H9 (cell line): Measurements from ENCODE around the gene JAK1. TPM values are rescaled to one million over a fixed set of nuclear protein-coding genes. Genes with fewer than 3 reads are reported as not detected.

ENCODE experiments used
- DNase-seq: peaks from one replicate; pipeline ENCODE4 v3.0.0-alpha.2; 2017
- H2AFZ ChIP-seq: one replicate; pipeline ENCODE4 v1.6.1; 2013; ENCODE audit warnings: mild to moderate bottlenecking, low read length, control low read depth, moderate library complexity
- H2AK5ac ChIP-seq: 2 replicates; pipeline ENCODE4 v1.6.1; 2013; ENCODE audit warnings: low read length, control low read depth, mixed read lengths; ENCODE audit not compliant: insufficient read length
- H2BK120ac ChIP-seq: one replicate; pipeline ENCODE4 v1.6.1; 2013; ENCODE audit warnings: low read depth, mild to moderate bottlenecking, low read length, control low read depth, inconsistent platforms; ENCODE audit not compliant: poor library complexity, severe bottlenecking
- H2BK12ac ChIP-seq: 2 replicates; pipeline ENCODE4 v1.6.1; 2013; ENCODE audit warnings: low read length, control low read depth, mixed read lengths, low read depth; ENCODE audit not compliant: insufficient read length
- H2BK15ac ChIP-seq: 2 replicates; pipeline ENCODE4 v1.6.1; 2013; ENCODE audit warnings: low read depth, low read length, control low read depth
- H2BK20ac ChIP-seq: one replicate; pipeline ENCODE4 v1.6.1; 2013; ENCODE audit warnings: low read depth, mild to moderate bottlenecking, low read length, control low read depth, inconsistent platforms; ENCODE audit not compliant: poor library complexity, severe bottlenecking
- H2BK5ac ChIP-seq: 2 replicates; pipeline ENCODE4 v1.6.1; 2013; ENCODE audit warnings: low read length, control low read depth, mixed read lengths; ENCODE audit not compliant: insufficient read length
- H3K14ac ChIP-seq: 2 replicates; pipeline ENCODE4 v1.6.1; 2013; ENCODE audit warnings: low read length, control low read depth; ENCODE audit not compliant: insufficient read depth
- H3K18ac ChIP-seq: 2 replicates; pipeline ENCODE4 v1.6.1; 2013; ENCODE audit warnings: low read depth, mild to moderate bottlenecking, mixed read lengths, low read length, control low read depth; ENCODE audit not compliant: insufficient read length
- H3K23ac ChIP-seq: 2 replicates; pipeline ENCODE4 v1.6.1; 2013; ENCODE audit warnings: low read length, control low read depth, mixed read lengths, low read depth; ENCODE audit not compliant: insufficient read length
- H3K23me2 ChIP-seq: 2 replicates; pipeline ENCODE4 v1.6.1; 2013; ENCODE audit warnings: low read depth, mild to moderate bottlenecking, mixed read lengths, low read length, control low read depth; ENCODE audit not compliant: insufficient read length, poor library complexity, severe bottlenecking
- H3K27ac ChIP-seq: 2 replicates; pipeline ENCODE4 v1.5.1; 2013; ENCODE audit warnings: low read length, control low read depth, mixed read lengths, low read depth; ENCODE audit not compliant: insufficient read length
- H3K27me3 ChIP-seq: 2 replicates; pipeline ENCODE4 v1.6.1; 2013; ENCODE audit warnings: low read length, control low read depth, inconsistent platforms; ENCODE audit not compliant: insufficient read depth
- H3K4ac ChIP-seq: 2 replicates; pipeline ENCODE4 v1.6.1; 2013; ENCODE audit warnings: low read depth, mild to moderate bottlenecking, control low read depth, inconsistent platforms, low read length, moderate library complexity
- H3K4me1 ChIP-seq: 2 replicates; pipeline ENCODE4 v1.6.1; 2013; ENCODE audit warnings: low read length, control low read depth, inconsistent platforms; ENCODE audit not compliant: insufficient read depth
- H3K4me2 ChIP-seq: 2 replicates; pipeline ENCODE4 v1.6.1; 2013; ENCODE audit warnings: low read length, control low read depth, mixed read lengths; ENCODE audit not compliant: insufficient read length, insufficient read depth
- H3K56ac ChIP-seq: 2 replicates; pipeline ENCODE4 v1.6.1; 2013; ENCODE audit warnings: low read depth, mild to moderate bottlenecking, mixed read lengths, low read length, control low read depth; ENCODE audit not compliant: insufficient read length
- H3K79me1 ChIP-seq: 2 replicates; pipeline ENCODE4 v1.6.1; 2013; ENCODE audit warnings: low read depth, mild to moderate bottlenecking, moderate library complexity, low read length, control low read depth, inconsistent platforms; ENCODE audit not compliant: insufficient read depth, poor library complexity, severe bottlenecking
- H3K79me2 ChIP-seq: 2 replicates; pipeline ENCODE4 v1.6.1; 2013; ENCODE audit warnings: low read length, control low read depth, inconsistent platforms; ENCODE audit not compliant: insufficient read depth
- H3K9ac ChIP-seq: 2 replicates; pipeline ENCODE4 v1.6.1; 2013; ENCODE audit warnings: low read length, control low read depth, mixed read lengths; ENCODE audit not compliant: insufficient read length; ENCODE audit errors: extremely low read depth
- H3K9me3 ChIP-seq: one replicate; pipeline ENCODE4 v1.6.1; 2013; ENCODE audit warnings: low read depth, low read length, inconsistent platforms; ENCODE audit not compliant: control insufficient read depth
- H3T11ph ChIP-seq: one replicate; pipeline ENCODE4 v1.6.1; 2013; ENCODE audit warnings: mild to moderate bottlenecking, low read length, control low read depth, inconsistent platforms
- H4K20me1 ChIP-seq: one replicate; pipeline ENCODE4 v1.6.1; 2013; ENCODE audit not compliant: control insufficient read depth, insufficient read length, insufficient read depth
- H4K5ac ChIP-seq: 2 replicates; pipeline ENCODE4 v1.6.1; 2013; ENCODE audit warnings: low read depth, mild to moderate bottlenecking, mixed read lengths, low read length, control low read depth; ENCODE audit not compliant: insufficient read length
- H4K8ac ChIP-seq: replicated peaks from 2 replicates; pipeline ENCODE4 v1.6.1; 2013; ENCODE audit warnings: low read length, control low read depth, mixed read lengths, low read depth; ENCODE audit not compliant: insufficient read length
- H4K91ac ChIP-seq: 2 replicates; pipeline ENCODE4 v1.6.1; 2013; ENCODE audit warnings: low read depth, mild to moderate bottlenecking, moderate library complexity, mixed read lengths, low read length, control low read depth; ENCODE audit not compliant: insufficient read length
- H3K27ac Mint-ChIP-seq, 3 experiments: 2 replicates in 2 of 3; 3 replicates in 1 of 3; pipeline ENCODE4 v1.8.0; 2020 to 2021; ENCODE audit warnings: mixed read lengths in 3 of 3, mild to moderate bottlenecking in 1 of 3, moderate library complexity in 1 of 3
- H3K27me3 Mint-ChIP-seq: 2 replicates; pipeline ENCODE4 v1.8.0; 2021; ENCODE audit warnings: low read depth, mild to moderate bottlenecking, moderate library complexity, mixed read lengths
- H3K36me3 Mint-ChIP-seq, 3 experiments: 2 replicates in 2 of 3; 3 replicates in 1 of 3; pipeline ENCODE4 v1.8.0; 2020 to 2021; ENCODE audit warnings: low read depth in 3 of 3, mixed read lengths in 3 of 3; ENCODE audit not compliant: insufficient read depth in 1 of 3
- H3K4me1 Mint-ChIP-seq, 2 experiments: 2 replicates each; pipeline ENCODE4 v1.8.0; 2020; ENCODE audit warnings: mixed read lengths in 2 of 2
- H3K4me3 Mint-ChIP-seq, 2 experiments: 2 replicates in 1 of 2; 3 replicates in 1 of 2; pipeline ENCODE4 v1.8.0; 2020 to 2021; ENCODE audit warnings: mild to moderate bottlenecking in 2 of 2, mixed read lengths in 2 of 2, moderate library complexity in 1 of 2
- H3K9me3 Mint-ChIP-seq, 2 experiments: 2 replicates in 1 of 2; 3 replicates in 1 of 2; pipeline ENCODE4 v1.8.0; 2020; ENCODE audit warnings: mild to moderate bottlenecking in 2 of 2, mixed read lengths in 2 of 2, moderate library complexity in 1 of 2
- WGBS: extraction: QIAGEN DNeasy Blood & Tissue Kit; methylation state at CpG from one replicate; pipeline ENCODE4 v1.1.7; 2013; ENCODE audit warnings: missing lambda C conversion rate, low lambda C conversion rate, mixed read lengths; ENCODE audit not compliant: insufficient read length; ENCODE audit errors: extremely low coverage; 5-methylcytosine and 5-hydroxymethylcytosine counted together
- total RNA-seq: library from RNA; stranded (reverse); gene quantifications from 2 replicates; pipeline ENCODE4 v1.2.1, GENCODE V29; 2021
- TF ChIP-seq, protein P1 (sequence below): fragments of 200-600 bp; sonication (generic); conservative IDR thresholded peaks from 3 replicates; pipeline ENCODE4 v1.8.0; 2021; ENCODE audit warnings: antibody characterized with exemption, mild to moderate bottlenecking

JAK1 gene
- total RNA-seq, 1 experiment from 2014 or later = 12.8 TPM

- H3K4me2 ChIP-seq = no peak overlapping the region
- H3K27ac Mint-ChIP-seq = peak overlapping the region in 1 of 3 experiments; percentile 16; a peak in 1 of 7 replicates
- no peak overlapping the region for H2BK120ac ChIP-seq
- no peak overlapping the region for H3K4me3 Mint-ChIP-seq
- no peak overlapping the region for H3K56ac ChIP-seq
- no CpG with 5 or more reads among the region's 8 CpGs for WGBS
- no peaks in the 10 kb centered on the region for H3K27me3 ChIP-seq
- no peak overlapping the region for H2BK20ac ChIP-seq
- H3K4ac ChIP-seq = no peak overlapping the region
- H3K27ac ChIP-seq = no peak overlapping the region
- H3K14ac ChIP-seq = no peak overlapping the region
- peaks cover 4 to 6% of the 10 kb centered on the region in 2 experiments; a peak in 3 of 4 replicates for H3K4me1 Mint-ChIP-seq
- no peaks in the 10 kb centered on the region for H3K79me2 ChIP-seq
- no peak overlapping the region for H2BK5ac ChIP-seq
- peaks cover 0 to 11% (median 0%) of the 10 kb centered on the region in 3 experiments; a peak in 1 of 7 replicates for H3K36me3 Mint-ChIP-seq
- no peak overlapping the region for H4K91ac ChIP-seq
- no peaks in the 10 kb centered on the region for H3K9me3 ChIP-seq
- H3K9ac ChIP-seq = no peak overlapping the region
- no peak overlapping the region for H3K23ac ChIP-seq
- H4K5ac ChIP-seq = no peak overlapping the region
- no peak overlapping the region for H2AK5ac ChIP-seq
- TF ChIP-seq, protein P1, sequence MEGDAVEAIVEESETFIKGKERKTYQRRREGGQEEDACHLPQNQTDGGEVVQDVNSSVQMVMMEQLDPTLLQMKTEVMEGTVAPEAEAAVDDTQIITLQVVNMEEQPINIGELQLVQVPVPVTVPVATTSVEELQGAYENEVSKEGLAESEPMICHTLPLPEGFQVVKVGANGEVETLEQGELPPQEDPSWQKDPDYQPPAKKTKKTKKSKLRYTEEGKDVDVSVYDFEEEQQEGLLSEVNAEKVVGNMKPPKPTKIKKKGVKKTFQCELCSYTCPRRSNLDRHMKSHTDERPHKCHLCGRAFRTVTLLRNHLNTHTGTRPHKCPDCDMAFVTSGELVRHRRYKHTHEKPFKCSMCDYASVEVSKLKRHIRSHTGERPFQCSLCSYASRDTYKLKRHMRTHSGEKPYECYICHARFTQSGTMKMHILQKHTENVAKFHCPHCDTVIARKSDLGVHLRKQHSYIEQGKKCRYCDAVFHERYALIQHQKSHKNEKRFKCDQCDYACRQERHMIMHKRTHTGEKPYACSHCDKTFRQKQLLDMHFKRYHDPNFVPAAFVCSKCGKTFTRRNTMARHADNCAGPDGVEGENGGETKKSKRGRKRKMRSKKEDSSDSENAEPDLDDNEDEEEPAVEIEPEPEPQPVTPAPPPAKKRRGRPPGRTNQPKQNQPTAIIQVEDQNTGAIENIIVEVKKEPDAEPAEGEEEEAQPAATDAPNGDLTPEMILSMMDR = no peak
- H3K18ac ChIP-seq = no peak overlapping the region
- H4K20me1 ChIP-seq = no peaks in the 10 kb centered on the region
- H2BK12ac ChIP-seq = no peak overlapping the region
- no peaks in the 10 kb centered on the region for H3K4me1 ChIP-seq
- no peak overlapping the region for H3T11ph ChIP-seq
- no peaks in the 10 kb centered on the region for H3K23me2 ChIP-seq
- H3K9me3 Mint-ChIP-seq = no peaks in the 10 kb centered on the region
- no peak overlapping the region for H2BK15ac ChIP-seq
- no peaks in the 10 kb centered on the region for H3K79me1 ChIP-seq
- H4K8ac ChIP-seq = no peak overlapping the region
- no peak overlapping the region for H2AFZ ChIP-seq
- no peaks in the 10 kb centered on the region for H3K27me3 Mint-ChIP-seq
- DNase-seq = no peak
These were observed 136.8 kb downstream of the JAK1 start for GRCh38 chr1:64829411-64830029.
